Karpas-422 (cell line): ENCODE measurements around the gene RNF11. TPM values are rescaled to one million over a fixed set of nuclear protein-coding genes. Genes with fewer than 3 reads are reported as not detected.

ENCODE experiments used
- DNase-seq: peaks from one replicate; pipeline ENCODE4 v3.0.0-alpha.2; 2015
- H2AFZ ChIP-seq: fragments of 200-600 bp; sonication (generic); 2 replicates; pipeline ENCODE4 v1.6.1; 2014; ENCODE audit warnings: antibody characterized with exemption, low read length, mixed read lengths
- H3K27ac ChIP-seq: fragments of 200-600 bp; sonication (generic); 2 replicates; pipeline ENCODE4 v1.5.1; 2014; ENCODE audit warnings: mild to moderate bottlenecking, low read length, moderate library complexity
- H3K27me3 ChIP-seq: fragments of 200-600 bp; sonication (generic); 2 replicates; pipeline ENCODE4 v1.6.1; 2014; ENCODE audit warnings: low read length, mixed read lengths
- H3K36me3 ChIP-seq: fragments of 200-600 bp; sonication (generic); 2 replicates; pipeline ENCODE4 v1.6.1; 2014; ENCODE audit warnings: low read length, mixed read lengths; ENCODE audit not compliant: insufficient read depth
- H3K4me1 ChIP-seq: fragments of 200-600 bp; sonication (generic); 2 replicates; pipeline ENCODE4 v1.6.1; 2014; ENCODE audit warnings: mild to moderate bottlenecking, low read length, mixed read lengths
- H3K4me2 ChIP-seq: fragments of 200-600 bp; sonication (generic); 2 replicates; pipeline ENCODE4 v1.6.1; 2014; ENCODE audit warnings: low read length, low read depth, mild to moderate bottlenecking; ENCODE audit not compliant: poor library complexity, severe bottlenecking
- H3K4me3 ChIP-seq: fragments of 200-600 bp; sonication (generic); 2 replicates; pipeline ENCODE4 v1.5.1; 2014; ENCODE audit warnings: mild to moderate bottlenecking, antibody characterized with exemption, low read length, mixed read lengths
- H3K79me2 ChIP-seq: fragments of 200-600 bp; sonication (generic); 2 replicates; pipeline ENCODE4 v1.6.1; 2014; ENCODE audit warnings: mild to moderate bottlenecking, low read length, mixed read lengths
- H3K9ac ChIP-seq: fragments of 200-600 bp; sonication (generic); 2 replicates; pipeline ENCODE4 v1.6.0; 2014; ENCODE audit warnings: low read length
- H3K9me2 ChIP-seq: fragments of 200-600 bp; sonication (generic), shearing (Covaris generic); replicated peaks from 2 replicates; pipeline ENCODE4 v1.6.0; 2014; ENCODE audit warnings: mild to moderate bottlenecking, low read length, moderate library complexity; ENCODE audit not compliant: insufficient read depth
- H3K9me3 ChIP-seq: fragments of 300-700, 200-600 bp; sonication (generic); 2 replicates; pipeline ENCODE4 v1.6.1; 2014; ENCODE audit warnings: low read length, mixed read lengths
- H4K20me1 ChIP-seq: fragments of 200-600 bp; sonication (generic); 2 replicates; pipeline ENCODE4 v1.6.1; 2014; ENCODE audit warnings: mild to moderate bottlenecking, antibody characterized with exemption, low read length, low read depth; ENCODE audit not compliant: insufficient read depth
- total RNA-seq: library from RNA; depleted of rRNA; stranded (reverse); fragments of >200 nt; shearing (Covaris generic); gene quantifications from 2 replicates; pipeline ENCODE4 v1.2.3, GENCODE V29; 2014; ENCODE audit warnings: low replicate concordance

Gene RNF11
- total RNA-seq, 1 experiment from 2014 or later: 12.3 TPM

GRCh38 chr1:51285055-51285454, 49.0 kb downstream of the RNF11 start:
- no peaks in the 10 kb centered on the region for H3K36me3 ChIP-seq
- no peaks in the 10 kb centered on the region for H3K9me3 ChIP-seq
- H3K4me1 ChIP-seq: peaks cover 8% of the 10 kb centered on the region
- H2AFZ ChIP-seq: no peak overlapping the region
- no peak for DNase-seq
- no peaks in the 10 kb centered on the region for H3K27me3 ChIP-seq
- no peak overlapping the region for H3K4me3 ChIP-seq
- H3K79me2 ChIP-seq: no peaks in the 10 kb centered on the region
- H3K27ac ChIP-seq: no peak overlapping the region
- H3K4me2 ChIP-seq: no peak overlapping the region
- H3K9ac ChIP-seq: no peak overlapping the region
- no peaks in the 10 kb centered on the region for H4K20me1 ChIP-seq
- H3K9me2 ChIP-seq: no peaks in the 10 kb centered on the region

GRCh38 chr1:51287966-51288365, 51.9 kb downstream of the RNF11 start:
- no peaks in the 10 kb centered on the region for H3K9me3 ChIP-seq

GRCh38 chr1:51288578-51288977, 52.5 kb downstream of the RNF11 start:
- no peak overlapping the region for H3K9ac ChIP-seq

More at GRCh38 chr1:51287966-51288365, 51.9 kb downstream of the RNF11 start:
- Histone ChIP-seq H3K79me2 (no peaks in the 10 kb centered on the region), H2AFZ (no peak overlapping the region), H3K27me3 (no peaks in the 10 kb centered on the region), H3K9ac (no peak overlapping the region), H3K4me2 (no peak overlapping the region), H3K36me3 (no peaks in the 10 kb centered on the region), H3K27ac (no peak overlapping the region), H3K4me1 (peaks cover 8% of the 10 kb centered on the region), H3K4me3 (no peak overlapping the region), H3K9me2 (no peaks in the 10 kb centered on the region), H4K20me1 (no peaks in the 10 kb centered on the region)
- DNase-seq: no peak

GRCh38 chr1:51289676-51290488, 53.8 kb downstream of the RNF11 start:
- H3K9me2 ChIP-seq: no peaks in the 10 kb centered on the region
- H3K4me2 ChIP-seq: no peak overlapping the region
- H3K4me3 ChIP-seq: no peak overlapping the region
- no peak overlapping the region for H3K27ac ChIP-seq
- H3K4me1 ChIP-seq: peaks cover under 1% of the 10 kb centered on the region; the same call in 1 of the 2 replicates
- DNase-seq: no peak
- no peaks in the 10 kb centered on the region for H4K20me1 ChIP-seq
- H3K36me3 ChIP-seq: no peaks in the 10 kb centered on the region
- H3K79me2 ChIP-seq: no peaks in the 10 kb centered on the region
- no peak overlapping the region for H2AFZ ChIP-seq
- H3K27me3 ChIP-seq: no peaks in the 10 kb centered on the region
- no peaks in the 10 kb centered on the region for H3K9me3 ChIP-seq
- no peak overlapping the region for H3K9ac ChIP-seq

More at GRCh38 chr1:51288578-51288977, 52.5 kb downstream of the RNF11 start:
- Histone ChIP-seq H3K27ac (no peak overlapping the region), H3K36me3 (no peaks in the 10 kb centered on the region), H3K79me2 (no peaks in the 10 kb centered on the region), H3K4me2 (no peak overlapping the region), H3K4me3 (no peak overlapping the region), H2AFZ (no peak overlapping the region), H3K27me3 (no peaks in the 10 kb centered on the region), H3K9me2 (no peaks in the 10 kb centered on the region), H4K20me1 (no peaks in the 10 kb centered on the region), H3K4me1 (peaks cover 8% of the 10 kb centered on the region), H3K9me3 (no peaks in the 10 kb centered on the region)
- no peak for DNase-seq

GRCh38 chr1:51290489-51290847, 54.4 kb downstream of the RNF11 start:
- H3K9me3 ChIP-seq: no peaks in the 10 kb centered on the region
- H3K9ac ChIP-seq: no peak overlapping the region

GRCh38 chr1:51293898-51294515, 57.9 kb downstream of the RNF11 start:
- Histone ChIP-seq H4K20me1 (no peaks in the 10 kb centered on the region), H3K4me3 (no peak overlapping the region), H2AFZ (no peak overlapping the region), H3K27ac (no peak overlapping the region), H3K9me3 (no peaks in the 10 kb centered on the region), H3K4me1 (peaks cover 9% of the 10 kb centered on the region), H3K4me2 (no peak overlapping the region), H3K9me2 (no peaks in the 10 kb centered on the region), H3K27me3 (no peaks in the 10 kb centered on the region), H3K79me2 (no peaks in the 10 kb centered on the region), H3K36me3 (no peaks in the 10 kb centered on the region), H3K9ac (no peak overlapping the region)
- no peak for DNase-seq

More at GRCh38 chr1:51290489-51290847, 54.4 kb downstream of the RNF11 start:
- H3K27ac ChIP-seq: no peak overlapping the region
- H3K27me3 ChIP-seq: no peaks in the 10 kb centered on the region
- no peaks in the 10 kb centered on the region for H3K9me2 ChIP-seq
- DNase-seq: no peak
- no peaks in the 10 kb centered on the region for H3K4me1 ChIP-seq
- H4K20me1 ChIP-seq: no peaks in the 10 kb centered on the region
- H2AFZ ChIP-seq: no peak overlapping the region
- no peaks in the 10 kb centered on the region for H3K79me2 ChIP-seq
- H3K4me3 ChIP-seq: no peak overlapping the region
- no peak overlapping the region for H3K4me2 ChIP-seq
- H3K36me3 ChIP-seq: no peaks in the 10 kb centered on the region

GRCh38 chr1:51294566-51295184, 58.6 kb downstream of the RNF11 start:
- H4K20me1 ChIP-seq: no peaks in the 10 kb centered on the region
- no peaks in the 10 kb centered on the region for H3K9me2 ChIP-seq
- H3K27me3 ChIP-seq: no peaks in the 10 kb centered on the region
- H3K4me1 ChIP-seq: peaks cover 9% of the 10 kb centered on the region
- no peak for DNase-seq
- no peak overlapping the region for H3K27ac ChIP-seq
- no peaks in the 10 kb centered on the region for H3K36me3 ChIP-seq
- H2AFZ ChIP-seq: no peak overlapping the region
- no peak overlapping the region for H3K4me3 ChIP-seq
- H3K4me2 ChIP-seq: no peak overlapping the region
- no peaks in the 10 kb centered on the region for H3K79me2 ChIP-seq
- no peaks in the 10 kb centered on the region for H3K9me3 ChIP-seq
- no peak overlapping the region for H3K9ac ChIP-seq

GRCh38 chr1:51295926-51296325, 59.9 kb downstream of the RNF11 start:
- Histone ChIP-seq H3K27me3 (no peaks in the 10 kb centered on the region), H3K4me3 (no peak overlapping the region), H3K27ac (no peak overlapping the region), H3K79me2 (no peaks in the 10 kb centered on the region), H4K20me1 (no peaks in the 10 kb centered on the region), H3K9me3 (no peaks in the 10 kb centered on the region), H3K9ac (no peak overlapping the region), H3K36me3 (no peaks in the 10 kb centered on the region), H3K4me2 (no peak overlapping the region), H3K4me1 (peaks cover 9% of the 10 kb centered on the region), H3K9me2 (no peaks in the 10 kb centered on the region), H2AFZ (no peak overlapping the region)
- no peak for DNase-seq
